Endothelial cell of umbilical vein (primary cell): ENCODE data around the gene NSD1. TPM values are rescaled to one million over a fixed set of nuclear protein-coding genes. Genes with fewer than 3 reads are reported as not detected.

Experiments
- BruUV-seq: library from RNA; stranded (reverse); fragments of 400-500 nt; replicated peaks from 2 replicates; lab custom pipeline; 2021; lab: Mats Ljungman, UMichigan
- CTCF ChIA-PET: fragments of 300-600, 350-600 bp; sonication (Branson Sonifier 250); formaldehyde crosslinking; loops from one replicate; lab custom pipeline; 2021; ENCODE audit warnings: antibody characterized with exemption, inconsistent platforms; lab: Charles Lee
- POLR2A ChIA-PET: fragments of 300-600, 350-600 bp; sonication (Branson Sonifier 250); formaldehyde crosslinking; loops from one replicate; lab custom pipeline; 2021; ENCODE audit warnings: antibody characterized with exemption, inconsistent platforms; lab: Charles Lee
- DNase-seq: peaks from one replicate; pipeline ENCODE4 v3.0.0-alpha.2; 2011; ENCODE audit warnings: low read depth, low spot score
- FAIRE-seq: peaks from 2 replicates; lab custom pipeline; 2011; peaks lifted over from hg19 to GRCh38; lab: Jason Lieb, UNC
- H2AFZ ChIP-seq: 2 replicates; pipeline ENCODE4 v1.6.0; 2012; ENCODE audit warnings: low read depth, low read length, control low read depth, inconsistent platforms
- H3K27ac ChIP-seq: 2 replicates; pipeline ENCODE4 v1.5.1; 2011; ENCODE audit warnings: low read depth, mild to moderate bottlenecking, control low read depth, low read length, moderate library complexity; ENCODE audit not compliant: insufficient read depth
- H3K27me3 ChIP-seq, 2 experiments: 2 replicates each; pipeline versions ENCODE4 v1.6.0 to v1.6.1; 2011; ENCODE audit warnings: low read length in 2 of 2, mixed read lengths in 1 of 2; ENCODE audit not compliant: control insufficient read depth in 2 of 2, insufficient read depth in 2 of 2
- H3K36me3 ChIP-seq, 2 experiments: 2 replicates in 1 of 2; 3 replicates in 1 of 2; pipeline ENCODE4 v1.5.1; 2011; ENCODE audit warnings: low read length in 2 of 2, mild to moderate bottlenecking in 1 of 2, moderate library complexity in 1 of 2; ENCODE audit not compliant: control insufficient read depth in 2 of 2, insufficient read depth in 2 of 2; ENCODE audit errors: extremely low read depth in 1 of 2
- H3K4me1 ChIP-seq: 3 replicates; pipeline ENCODE4 v1.5.1; 2011; ENCODE audit warnings: mild to moderate bottlenecking, low read length; ENCODE audit not compliant: control insufficient read depth, insufficient read depth; ENCODE audit errors: extremely low read depth
- H3K4me2 ChIP-seq: 2 replicates; pipeline ENCODE4 v1.6.1; 2011; ENCODE audit warnings: low read length, control low read depth, mixed read lengths; ENCODE audit not compliant: insufficient read depth
- H3K4me3 ChIP-seq, 3 experiments: fragments of 200-600 bp in 1 of 3; sonication (generic), shearing (Covaris generic) in 1 of 3; replicated peaks in 1 of 3; 2 replicates each; pipeline ENCODE4 v1.5.1; 2011 to 2016; ENCODE audit warnings: control low read depth in 3 of 3, low read length in 3 of 3, mild to moderate bottlenecking in 2 of 3, inconsistent platforms in 1 of 3, low read depth in 1 of 3, moderate library complexity in 1 of 3; ENCODE audit not compliant: insufficient read depth in 1 of 3
- H3K79me2 ChIP-seq: 2 replicates; pipeline ENCODE4 v1.6.0; 2012; ENCODE audit warnings: low read length, inconsistent platforms; ENCODE audit not compliant: control insufficient read depth, insufficient read depth
- H3K9ac ChIP-seq: replicated peaks from 2 replicates; pipeline ENCODE3; 2011; ENCODE audit warnings: low read length, control low read depth; ENCODE audit not compliant: insufficient read depth; ENCODE audit errors: extremely low read depth
- H3K9me1 ChIP-seq: replicated peaks from 3 replicates; pipeline ENCODE4 v1.6.0; 2011; ENCODE audit warnings: mild to moderate bottlenecking, low read length; ENCODE audit not compliant: control insufficient read depth, insufficient read depth; ENCODE audit errors: extremely low read depth
- H3K9me3 ChIP-seq: replicated peaks from 2 replicates; pipeline ENCODE4 v1.5.1; 2012; ENCODE audit warnings: low read length, inconsistent platforms; ENCODE audit not compliant: control insufficient read depth, insufficient read depth
- H4K20me1 ChIP-seq: replicated peaks from 2 replicates; pipeline ENCODE3; 2011; ENCODE audit warnings: mild to moderate bottlenecking, low read length; ENCODE audit not compliant: control insufficient read depth, insufficient read depth; ENCODE audit errors: extremely low read depth
- CTCF ChIP-seq, 2 donors: IDR thresholded peaks; 1 replicate in 1 of 2; 2 replicates in 1 of 2; pipeline ENCODE4 v1.5.1; 2011; ENCODE audit warnings: low read length in 2 of 2, mild to moderate bottlenecking in 2 of 2, moderate library complexity in 2 of 2, control low read depth in 1 of 2, inconsistent platforms in 1 of 2, low read depth in 1 of 2; ENCODE audit not compliant: insufficient read depth in 1 of 2; ENCODE audit errors: extremely low read depth in 1 of 2
- EZH2 ChIP-seq: IDR thresholded peaks from 2 replicates; pipeline ENCODE4 v1.6.1; 2012; ENCODE audit warnings: borderline replicate concordance, low read depth, mild to moderate bottlenecking, moderate library complexity, low read length, inconsistent platforms; ENCODE audit not compliant: severe bottlenecking
- FOS ChIP-seq: IDR thresholded peaks from 2 replicates; pipeline ENCODE4 v1.6.1; 2011; ENCODE audit warnings: mild to moderate bottlenecking, low read length, moderate library complexity, borderline replicate concordance; ENCODE audit not compliant: insufficient read depth
- GATA2 ChIP-seq: IDR thresholded peaks from 2 replicates; pipeline ENCODE4 v1.7.0; 2011; ENCODE audit warnings: low read depth, mild to moderate bottlenecking, moderate library complexity, mixed read lengths, low read length; ENCODE audit not compliant: insufficient read length, insufficient read depth
- JUN ChIP-seq: IDR thresholded peaks from 2 replicates; pipeline ENCODE4 v1.6.1; 2011; ENCODE audit warnings: borderline replicate concordance, low read depth; ENCODE audit not compliant: insufficient read length, insufficient read depth
- MAX ChIP-seq: IDR thresholded peaks from 2 replicates; pipeline ENCODE4 v1.6.1; 2011; ENCODE audit not compliant: insufficient read depth, insufficient read length
- POLR2A ChIP-seq: IDR thresholded peaks from 2 replicates; pipeline ENCODE4 v1.6.1; 2012; ENCODE audit warnings: low read depth, mild to moderate bottlenecking, control low read depth, low read length
- POLR2AphosphoS5 ChIP-seq: IDR thresholded peaks from 2 replicates; pipeline ENCODE4 v1.6.1; 2012; ENCODE audit warnings: low read depth, mild to moderate bottlenecking, control low read depth, low read length, moderate library complexity; ENCODE audit not compliant: insufficient read depth
- dilution Hi-C: fragments of 300-500 bp; cut with MboI; formaldehyde crosslinking; loops from one replicate; pipeline ENCODE4 v1.15.0; 2019; ENCODE audit warnings: low sequenced_read_pairs; ENCODE audit not compliant: extremely low pct_ligation_motif_present
- intact Hi-C: fragments of 100-400 bp; cut with micrococcal nuclease; formaldehyde crosslinking; loops from one replicate; pipeline ENCODE4 v1.10.0; 2022
- polyA plus RNA-seq, 4 experiments: library from polyadenylated mRNA; depleted of rRNA in 3 of 4; stranded (reverse) in 3 of 4; unstranded in 1 of 4; fragments of >200 nt; gene quantifications; 2 replicates each; pipeline versions ENCODE4 v1.2.1 to v1.2.3, GENCODE V29; 2011 to 2012; ENCODE audit warnings: missing spikeins in 1 of 4
- total RNA-seq: library from RNA; stranded (reverse); gene quantifications from 2 replicates; pipeline ENCODE4 v1.2.3, GENCODE V29; 2021

Gene NSD1
- total and polyA plus RNA-seq, 2 donors (not counting 3 experiments of a cell fraction or from before 2014, with no cell fraction given), result 14.4 to 90.4 TPM

DNA sequence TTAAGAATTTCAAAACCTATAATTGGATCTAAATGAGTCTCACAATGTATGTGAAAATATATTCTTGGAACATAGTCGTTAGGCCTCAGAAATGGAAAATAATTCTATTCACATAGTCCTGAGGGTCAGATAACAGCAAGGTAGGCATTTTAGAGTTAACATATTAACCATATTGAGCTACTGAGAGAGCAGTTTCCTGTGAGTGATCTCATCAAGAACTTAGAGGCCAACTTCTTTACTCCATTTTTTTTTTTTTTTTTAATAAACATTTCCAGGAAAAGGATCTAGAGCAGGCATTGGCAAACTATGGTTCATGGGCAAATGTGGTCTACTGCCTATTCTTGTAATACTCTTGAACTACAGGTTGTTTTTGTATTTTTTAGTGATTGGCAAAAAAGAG is 143.3 kb downstream of the NSD1 start:
- TF ChIP-seq GATA2 (no peak), EZH2 (no peak), FOS (peak; percentile 9), POLR2A (no peak)

GRCh38 chr5:177288191-177288590 is 154.6 kb downstream of the NSD1 start:
- Histone ChIP-seq H3K9ac (no peak overlapping the region), H4K20me1 (no peaks in the 10 kb centered on the region), H3K79me2 (no peaks in the 10 kb centered on the region), H3K9me1 (no peaks in the 10 kb centered on the region), H3K36me3 (peaks cover 17 to 29% of the 10 kb centered on the region in 2 experiments), H3K4me3 (no peak overlapping the region), H3K27me3 (no peaks in the 10 kb centered on the region), H2AFZ (no peak overlapping the region), H3K9me3 (no peaks in the 10 kb centered on the region), H3K4me2 (no peak overlapping the region), H3K27ac (no peak overlapping the region), H3K4me1 (no peaks in the 10 kb centered on the region)
- TF ChIP-seq POLR2A (no peak), EZH2 (no peak), JUN (no peak), CTCF (IDR thresholded peaks at IDR 0.05; ENCODE audit: extremely low read depth in 1 of 2, insufficient read depth in 1 of 2, low read depth in 1 of 2, low read length in 2 of 2) (no peak), GATA2 (no peak), POLR2AphosphoS5 (no peak), MAX (no peak)
- BruUV-seq, result no TSS peak
- intact Hi-C loops, result no loop called here
- no peak for FAIRE-seq
- DNase-seq, result no peak
- ChIA-PET POLR2A (no interaction called here), CTCF (interaction anchor here (1.9 kb wide), 1 partner anchor 21 kb away, joined by 6 read pairs; no protein-coding TSS in a partner anchor)
- dilution Hi-C loops, result no loop called here

More for the DNA sequence above, 143.3 kb downstream of the NSD1 start:
- Histone ChIP-seq H3K36me3 (peaks cover 10 to 16% of the 10 kb centered on the region in 2 experiments), H3K4me3 (no peak overlapping the region), H3K4me2 (no peak overlapping the region), H3K27me3 (no peaks in the 10 kb centered on the region), H3K9me3 (no peaks in the 10 kb centered on the region), H2AFZ (no peak overlapping the region), H3K9me1 (no peaks in the 10 kb centered on the region), H3K79me2 (no peaks in the 10 kb centered on the region), H3K9ac (no peak overlapping the region), H3K4me1 (peaks cover 3% of the 10 kb centered on the region), H4K20me1 (no peaks in the 10 kb centered on the region), H3K27ac (no peak overlapping the region)
- CTCF ChIA-PET, result interaction anchor here (0.6 to 1.6 kb wide), 5 partner anchors 10 to 165 kb away, joined by 3 to 8 read pairs (median 3); no protein-coding TSS in a partner anchor
- DNase-seq (peak; percentile 61), FAIRE-seq (no peak)
- intact Hi-C loops, result loop anchor here (1.0 kb wide), 1 partner anchor 163 kb away; no protein-coding TSS in a partner anchor
- POLR2A ChIA-PET, result no interaction called here
- dilution Hi-C loops, result no loop called here
- no TSS peak for BruUV-seq
